HG03520 (cell line): ENCODE measurements around the gene SAMD8.
"Not testable (repeated sequence)": the region's sequence is repeated elsewhere in the genome, so short reads cannot be mapped to it uniquely, and the experiment has no call there.

Experiments used
- ATAC-seq: cut with Tn5 transposase; IDR thresholded peaks from one replicate; pipeline ENCODE4 v1.9.1; 2021; ENCODE audit warnings: mild to moderate bottlenecking, moderate library complexity; ENCODE audit not compliant: unreplicated experiment

The SAMD8 gene

DNA sequence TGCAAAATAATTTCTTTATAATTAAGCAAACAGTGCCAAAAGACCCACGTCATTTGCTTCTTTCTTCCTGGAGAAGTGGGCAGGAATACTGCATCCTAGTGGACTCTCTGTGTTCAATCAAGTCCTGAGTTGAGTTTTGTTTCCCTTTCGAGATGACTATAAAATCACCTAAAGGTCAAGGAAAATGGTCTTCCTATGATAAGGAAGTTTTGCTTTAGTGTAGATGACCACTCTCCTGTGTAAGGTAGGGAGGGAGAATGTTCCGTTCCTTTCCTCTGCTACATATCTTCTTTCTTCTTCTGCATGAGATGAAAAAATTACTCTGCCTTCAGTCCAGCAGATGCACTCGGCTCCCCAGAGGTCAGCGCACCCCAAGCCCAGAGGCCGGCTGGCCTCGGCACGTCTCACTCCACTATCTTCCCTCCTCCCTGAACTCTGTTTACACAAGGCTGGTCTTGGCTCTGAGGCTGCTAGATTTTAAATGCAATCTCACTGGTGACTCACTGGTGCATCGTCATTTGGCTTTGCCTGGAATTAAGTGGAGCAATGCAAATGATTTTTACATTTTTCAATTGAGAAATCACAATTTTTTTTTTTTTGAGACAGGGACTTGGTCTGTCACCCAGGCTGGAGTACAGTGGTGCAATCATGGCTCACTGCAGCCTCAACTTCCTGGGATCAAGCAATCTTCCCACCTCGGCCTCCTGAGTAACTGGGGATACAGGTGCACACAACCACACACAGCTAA lies 80.5 kb downstream of the SAMD8 start:
- no peak for ATAC-seq

DNA sequence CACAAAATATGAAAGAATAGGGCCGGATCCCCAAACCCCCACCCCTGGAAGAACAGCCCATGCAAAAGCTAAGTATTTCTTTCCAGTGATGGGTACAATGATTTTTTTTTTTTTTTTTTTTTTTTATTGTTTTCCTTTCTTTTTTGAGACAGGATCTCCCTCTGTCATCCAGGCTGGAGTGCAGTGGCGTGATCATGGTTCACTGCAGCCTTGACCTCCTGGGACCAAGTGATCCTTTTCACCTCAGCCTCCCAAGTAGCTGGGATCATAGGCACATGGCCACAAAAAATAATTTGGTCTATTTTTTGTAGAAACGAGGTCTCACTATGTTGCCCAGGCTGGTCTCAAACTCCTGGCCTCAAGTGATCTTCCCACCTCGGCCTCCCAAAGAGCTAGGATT lies 83.2 kb downstream of the SAMD8 start:
- not testable (repeated sequence) for ATAC-seq

DNA sequence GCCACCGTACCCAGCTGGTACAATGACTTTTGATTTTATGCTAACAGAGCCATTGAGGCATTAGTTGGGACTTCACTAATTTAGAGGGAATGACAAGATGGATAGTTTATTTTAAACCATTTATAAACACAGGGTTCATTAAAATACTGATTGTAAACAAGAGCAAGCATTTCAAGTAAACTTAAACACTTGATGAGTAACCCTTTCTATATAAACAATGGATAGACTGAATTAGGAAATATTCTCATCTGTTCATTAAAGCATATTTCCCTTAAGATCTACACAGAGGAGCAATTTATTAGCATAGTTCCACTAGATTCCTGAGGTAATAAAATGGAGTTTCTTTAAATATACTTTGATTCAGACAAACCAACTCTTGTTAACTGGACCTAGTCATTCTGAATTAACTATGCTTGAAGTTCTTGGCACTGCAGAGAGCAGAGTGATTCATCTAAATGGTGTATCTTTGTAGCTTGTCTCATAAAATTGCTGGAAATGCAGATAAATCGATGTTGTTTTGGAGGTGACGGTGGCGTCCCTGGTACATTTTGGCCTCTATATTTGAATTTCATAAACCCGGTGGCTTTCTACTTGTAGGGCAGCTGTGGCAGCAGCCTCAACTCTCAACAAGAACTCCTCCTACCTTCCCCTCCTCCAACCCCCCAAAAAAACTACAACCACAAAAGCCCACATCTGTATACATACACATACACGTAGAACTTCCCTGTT lies 83.7 kb downstream of the SAMD8 start:
- no peak for ATAC-seq

DNA sequence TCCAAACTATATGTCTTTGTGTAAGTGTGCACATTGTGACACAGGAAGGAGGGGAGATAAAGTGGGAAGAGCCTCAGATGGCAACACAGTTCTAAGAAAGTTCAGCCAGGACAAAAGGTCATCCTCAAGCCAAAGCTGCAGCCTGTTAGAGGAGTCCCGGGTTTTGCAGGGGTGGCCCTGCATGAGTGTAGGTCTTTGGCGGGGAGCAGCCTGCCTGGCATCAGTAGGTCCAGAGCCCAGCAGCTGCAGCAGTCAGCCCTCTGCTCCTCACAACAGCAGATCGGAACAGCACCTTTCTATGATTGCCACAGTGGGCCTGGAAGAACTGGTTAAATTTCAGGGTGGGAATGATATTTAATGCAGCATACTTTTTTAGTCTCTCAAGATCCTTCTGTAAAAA lies 85.6 kb downstream of the SAMD8 start:
- ATAC-seq, result no peak

DNA sequence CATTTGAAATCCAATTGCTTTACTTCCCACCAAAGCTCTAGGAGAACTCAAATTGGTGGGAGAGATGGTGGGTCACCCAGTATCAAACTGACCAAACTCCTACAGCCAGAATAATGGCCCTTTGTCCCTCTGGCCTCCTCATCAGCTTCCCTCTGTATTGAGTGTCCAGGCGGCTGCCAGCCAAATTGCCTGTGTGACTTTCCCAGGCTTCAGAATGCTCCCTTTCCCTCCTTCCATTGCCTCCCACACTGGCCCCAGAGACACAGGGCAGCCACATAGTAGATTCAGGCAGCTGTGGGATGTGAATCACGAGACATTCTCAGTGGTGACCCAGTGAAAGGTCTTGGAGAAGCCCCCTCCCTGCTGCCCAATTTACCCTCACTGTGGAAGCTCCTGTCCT lies 86.5 kb downstream of the SAMD8 start:
- no peak for ATAC-seq

DNA sequence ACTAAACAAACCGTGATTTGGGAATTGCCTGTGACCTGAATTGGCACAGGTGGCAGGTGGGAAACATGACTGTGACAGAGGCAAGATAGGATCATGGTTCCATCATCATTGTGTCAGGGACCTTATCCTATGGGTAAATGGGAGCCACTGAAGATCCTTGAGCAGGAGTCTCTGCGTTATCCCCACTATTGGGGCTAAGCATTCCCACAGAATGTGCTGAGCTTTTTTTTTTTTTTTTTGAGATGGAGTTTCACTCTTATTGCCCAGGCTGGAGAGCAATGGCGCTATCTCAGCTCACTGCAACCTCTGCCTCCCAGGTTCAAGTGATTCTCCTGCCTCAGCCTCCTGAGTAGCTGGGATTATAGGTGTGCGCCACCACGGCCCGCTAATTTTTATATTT lies 88.5 kb downstream of the SAMD8 start:
- ATAC-seq, result not testable (repeated sequence)

DNA sequence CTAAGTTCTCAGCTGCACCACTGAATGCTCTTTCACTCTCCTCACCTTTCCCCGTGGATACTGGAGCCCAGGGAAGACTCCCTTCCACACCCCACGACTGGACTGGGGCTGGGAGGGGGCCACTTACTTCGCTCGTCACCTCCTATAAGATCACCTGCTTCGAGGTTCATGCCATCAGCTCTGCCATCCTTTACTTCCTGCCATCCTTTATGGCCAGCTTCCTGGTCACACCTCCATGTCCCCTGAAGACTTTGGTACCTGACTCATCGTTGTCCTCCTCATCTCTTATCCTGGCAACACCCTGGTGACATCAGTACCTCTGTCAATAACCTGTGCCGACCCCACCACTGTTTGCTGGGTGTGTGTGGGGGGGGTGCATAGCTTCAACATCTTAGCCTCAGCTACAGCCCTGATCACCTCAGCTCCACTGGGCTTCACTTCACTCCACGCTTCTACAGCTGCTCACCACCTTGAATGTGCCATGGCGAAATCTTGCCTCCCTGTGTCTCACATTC lies 90.4 kb downstream of the SAMD8 start:
- no peak for ATAC-seq

DNA sequence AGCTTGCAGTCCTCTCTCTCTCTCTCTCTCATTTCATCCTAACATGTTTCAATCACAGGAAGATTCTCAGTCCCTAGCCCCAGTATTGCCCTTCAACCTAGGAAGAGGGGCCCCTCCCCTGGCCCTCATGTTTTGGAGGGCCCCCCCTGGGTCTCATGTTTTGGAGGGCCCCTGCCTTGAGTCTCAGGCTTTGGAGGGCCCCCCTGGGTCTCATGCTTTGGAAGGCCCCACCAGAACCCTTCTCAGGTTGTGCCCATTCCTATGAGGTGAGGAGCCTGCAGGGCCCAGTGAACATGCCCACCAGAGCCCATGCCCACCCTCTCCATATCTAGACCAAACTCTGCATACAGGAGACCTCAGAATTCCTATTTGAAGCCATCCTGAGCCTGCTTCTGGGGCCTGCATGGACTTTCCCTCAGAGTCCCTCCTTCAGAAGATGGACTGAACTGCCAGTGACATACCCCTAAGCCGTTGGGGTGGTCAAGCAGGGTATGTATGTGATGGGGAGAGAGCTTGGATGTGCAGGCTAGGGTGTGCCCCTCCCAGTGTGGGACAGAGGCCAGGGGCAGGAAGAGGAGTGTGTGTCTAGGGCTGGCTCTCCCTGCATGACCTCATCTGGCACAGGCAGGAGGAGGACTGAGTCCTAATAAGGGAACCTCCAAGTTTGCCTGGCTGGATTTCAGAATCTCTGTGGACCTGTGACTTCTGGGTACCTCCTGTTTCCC lies 91.0 kb downstream of the SAMD8 start:
- no peak for ATAC-seq

DNA sequence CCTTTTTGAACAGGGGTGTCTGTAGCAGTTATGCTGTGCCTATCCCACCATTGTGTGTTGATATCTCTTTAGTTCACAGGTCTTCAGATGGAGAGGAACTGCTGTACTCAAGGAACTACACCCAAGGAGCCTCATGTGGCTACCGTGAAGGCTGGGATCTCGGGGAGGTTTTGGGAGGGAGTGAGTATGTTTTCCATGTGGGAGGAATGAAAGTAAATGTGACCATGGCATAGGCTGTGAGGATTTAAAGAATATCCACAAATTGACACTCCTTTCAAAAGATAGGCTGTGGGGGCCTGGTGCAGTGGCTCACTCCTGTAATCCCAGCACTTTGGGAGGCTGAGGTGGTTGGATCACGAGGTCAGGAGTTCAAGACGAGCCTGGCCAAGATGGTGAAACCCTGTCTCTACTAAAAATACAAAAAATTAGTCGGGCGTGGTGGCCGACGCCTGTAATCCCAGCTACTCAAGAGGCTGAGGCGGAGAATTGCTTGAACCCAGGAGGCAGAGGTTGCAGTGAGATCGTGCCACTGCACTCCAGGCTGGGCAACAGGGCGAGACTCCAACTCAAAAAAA lies 91.7 kb downstream of the SAMD8 start:
- ATAC-seq, result not testable (repeated sequence)

DNA sequence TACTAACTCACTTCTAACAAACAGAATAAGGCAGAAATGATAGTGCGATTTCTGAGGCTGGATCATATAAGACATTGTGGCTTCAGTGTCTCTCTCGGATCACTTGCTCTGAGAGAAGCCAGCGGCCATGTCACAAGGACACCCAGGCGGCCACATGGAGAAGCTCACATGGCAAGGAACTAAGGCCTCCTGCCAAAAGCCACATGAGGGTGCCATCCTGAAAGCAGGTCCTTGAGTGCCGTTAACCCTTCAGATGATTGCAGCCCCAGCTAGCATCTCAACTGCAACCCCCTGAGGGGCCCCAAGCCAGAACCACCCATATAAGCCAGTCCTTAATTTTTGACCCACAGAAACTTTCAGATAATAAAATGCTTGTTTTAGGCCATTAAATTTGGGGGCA lies 92.3 kb downstream of the SAMD8 start:
- no peak for ATAC-seq

DNA sequence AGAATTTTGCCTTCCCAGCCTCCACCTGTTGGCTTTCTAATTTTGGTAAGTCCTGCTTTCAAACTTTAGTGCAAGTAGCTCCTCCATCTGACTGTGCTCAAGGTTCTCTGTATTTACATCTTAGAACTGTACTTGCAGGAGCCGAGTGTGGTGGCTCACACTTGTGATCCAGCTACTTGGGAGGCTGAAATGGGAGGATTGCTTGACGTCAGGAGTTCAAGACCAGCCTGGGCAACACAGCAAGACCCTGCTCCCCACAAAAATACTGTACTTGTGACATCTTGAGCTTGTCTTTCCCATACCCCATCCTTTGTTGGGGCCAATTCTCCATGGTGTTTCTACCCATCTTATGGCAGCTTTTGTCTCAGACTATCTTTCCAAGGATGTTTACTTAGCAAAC lies 94.5 kb downstream of the SAMD8 start:
- ATAC-seq, result no peak

DNA sequence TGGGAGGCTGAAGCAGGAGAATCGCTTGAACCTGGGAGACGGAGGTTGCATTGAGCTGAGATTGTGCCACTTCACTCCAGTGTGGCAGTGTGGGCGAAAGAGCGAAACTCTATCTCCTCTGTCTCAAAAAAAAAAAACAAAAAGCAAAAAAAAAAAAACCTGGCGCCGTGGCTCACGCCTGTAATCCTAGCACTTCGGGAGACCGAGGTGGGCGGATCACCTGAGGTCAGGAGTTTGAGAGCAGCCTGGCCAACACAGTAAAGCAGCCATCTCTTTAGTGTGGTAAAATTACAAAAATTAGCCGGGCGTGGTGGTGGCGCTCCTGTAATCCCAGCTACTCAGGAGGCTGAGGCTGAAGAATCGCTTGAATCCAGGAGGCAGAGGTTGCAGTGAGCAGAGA lies 95.2 kb downstream of the SAMD8 start:
- not testable (repeated sequence) for ATAC-seq

DNA sequence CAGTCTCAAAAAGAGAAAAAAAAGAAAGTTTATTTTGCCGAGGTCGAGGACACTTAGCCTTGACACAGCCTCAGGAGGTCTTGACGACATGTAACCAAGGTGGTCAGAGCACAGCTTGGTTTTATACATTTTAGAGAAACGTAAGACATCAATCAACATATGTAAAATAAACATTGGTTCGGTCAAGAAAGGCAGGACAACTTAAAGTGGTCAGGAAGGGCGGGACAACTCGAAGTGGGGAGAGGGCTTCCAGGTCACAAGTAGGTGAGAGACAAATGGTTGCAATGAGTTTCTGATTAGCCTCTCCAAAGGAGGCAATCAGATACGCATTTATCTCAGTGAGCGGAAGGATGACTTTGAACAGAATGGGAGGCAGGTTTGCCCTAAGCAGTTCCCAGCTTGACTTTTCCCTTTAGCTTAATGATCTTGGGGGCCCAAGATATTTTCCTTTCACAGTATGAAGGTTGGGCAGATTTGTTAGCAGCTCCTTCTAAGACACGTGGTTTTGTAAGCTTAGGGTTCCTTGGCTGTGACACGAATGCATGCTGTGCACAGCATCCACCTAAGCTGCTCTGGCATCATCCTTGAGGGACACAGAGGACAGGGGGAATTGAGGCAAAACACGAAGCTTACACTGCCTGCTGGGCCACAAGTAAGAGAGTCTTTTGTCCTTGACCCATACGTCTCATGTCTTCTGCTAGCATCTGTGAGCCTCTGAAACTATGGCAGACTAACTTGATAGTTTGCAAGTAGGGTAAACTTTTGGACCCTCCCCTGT lies 95.8 kb downstream of the SAMD8 start:
- no peak for ATAC-seq

DNA sequence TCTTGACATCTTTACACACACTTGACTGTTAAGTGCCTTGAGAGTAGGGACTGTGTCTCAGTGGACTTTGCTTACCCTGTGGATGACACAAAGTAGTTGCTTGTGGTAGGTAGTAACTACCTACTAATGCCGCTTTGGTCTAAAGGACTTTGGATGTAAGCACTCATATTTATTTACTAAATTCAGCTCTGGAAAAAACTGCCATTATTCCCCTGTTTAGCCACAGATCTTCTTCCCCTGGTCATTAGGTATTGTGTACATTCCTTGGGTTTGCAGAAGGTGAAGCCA lies 96.3 kb downstream of the SAMD8 start:
- ATAC-seq, result no peak

DNA sequence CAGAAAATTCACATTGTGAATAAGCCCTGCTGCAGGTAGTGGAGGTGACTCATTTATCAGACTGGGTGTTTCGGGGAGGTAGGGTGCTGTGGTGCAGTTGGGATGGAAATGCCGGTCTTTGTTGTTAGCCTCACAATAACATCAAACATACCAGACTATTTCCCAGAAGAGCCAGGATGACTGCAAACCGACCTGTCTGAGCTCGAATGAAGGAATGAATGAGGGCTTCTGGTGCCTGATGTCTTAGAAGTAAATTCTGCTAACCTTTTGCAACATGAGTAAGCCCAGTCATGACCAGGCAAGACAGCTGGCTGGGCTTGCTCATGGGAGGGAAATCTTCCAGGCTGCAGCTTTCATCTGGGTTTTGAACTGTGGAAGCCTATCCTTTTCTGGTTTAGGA lies 96.7 kb downstream of the SAMD8 start:
- no peak for ATAC-seq

DNA sequence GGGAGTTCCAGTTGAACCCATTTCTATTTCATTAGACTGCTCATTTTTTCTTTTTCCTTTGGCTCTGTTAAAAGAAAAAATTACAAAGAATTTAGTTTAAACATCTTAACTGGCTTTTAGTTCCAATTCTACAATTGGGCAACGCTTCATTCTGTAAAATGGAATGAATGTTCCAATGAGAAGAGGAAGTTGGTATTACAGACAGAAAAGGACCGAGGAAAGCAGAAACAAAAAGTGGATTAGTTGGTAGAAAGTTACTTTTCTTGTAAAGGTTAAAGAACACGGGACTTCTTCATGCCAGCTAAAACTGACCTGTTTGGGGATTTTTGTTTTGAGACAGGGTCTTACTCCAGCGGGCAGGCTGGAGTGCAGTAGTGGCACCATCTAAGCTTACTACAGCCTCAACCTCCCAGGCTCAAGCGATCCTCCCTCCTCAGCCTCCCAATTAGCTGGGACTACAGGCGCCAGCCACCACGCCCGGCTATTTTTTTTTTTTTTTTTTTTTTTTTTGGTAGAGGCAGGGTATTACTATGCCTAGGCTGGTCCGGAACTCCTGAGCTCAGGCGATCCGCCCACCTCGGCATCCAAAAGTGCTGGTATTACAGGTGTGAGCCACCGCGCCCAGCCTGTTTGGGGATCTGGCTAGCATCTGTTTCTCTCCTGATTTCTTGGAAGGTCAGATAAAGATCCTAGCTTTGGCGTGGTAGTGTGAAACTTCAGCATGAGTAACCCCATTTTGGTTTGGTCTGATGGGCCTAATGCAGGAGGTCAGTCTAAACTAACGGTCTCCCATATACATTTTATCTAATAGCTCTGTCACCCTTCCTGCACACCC lies 97.8 kb downstream of the SAMD8 start:
- ATAC-seq, result no peak

DNA sequence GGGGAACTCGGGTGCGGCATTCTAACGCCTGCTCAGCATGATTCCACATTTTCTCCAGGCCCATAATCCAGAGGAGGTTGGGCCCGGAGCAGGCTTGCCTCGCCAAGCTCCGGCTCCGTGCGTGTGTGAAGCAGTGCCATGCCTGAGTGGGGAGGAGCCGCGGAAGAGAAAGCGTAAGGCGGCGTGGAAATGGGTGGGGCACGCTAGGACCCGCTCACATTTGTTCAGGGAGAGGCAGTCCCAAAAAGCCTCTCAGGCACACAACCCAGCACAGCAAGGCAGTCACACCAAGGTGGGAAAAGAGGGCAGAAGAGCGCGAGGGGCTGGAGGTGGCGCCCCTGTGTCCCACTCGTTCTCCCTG lies 98.4 kb downstream of the SAMD8 start:
- ATAC-seq, result peak; percentile 34

DNA sequence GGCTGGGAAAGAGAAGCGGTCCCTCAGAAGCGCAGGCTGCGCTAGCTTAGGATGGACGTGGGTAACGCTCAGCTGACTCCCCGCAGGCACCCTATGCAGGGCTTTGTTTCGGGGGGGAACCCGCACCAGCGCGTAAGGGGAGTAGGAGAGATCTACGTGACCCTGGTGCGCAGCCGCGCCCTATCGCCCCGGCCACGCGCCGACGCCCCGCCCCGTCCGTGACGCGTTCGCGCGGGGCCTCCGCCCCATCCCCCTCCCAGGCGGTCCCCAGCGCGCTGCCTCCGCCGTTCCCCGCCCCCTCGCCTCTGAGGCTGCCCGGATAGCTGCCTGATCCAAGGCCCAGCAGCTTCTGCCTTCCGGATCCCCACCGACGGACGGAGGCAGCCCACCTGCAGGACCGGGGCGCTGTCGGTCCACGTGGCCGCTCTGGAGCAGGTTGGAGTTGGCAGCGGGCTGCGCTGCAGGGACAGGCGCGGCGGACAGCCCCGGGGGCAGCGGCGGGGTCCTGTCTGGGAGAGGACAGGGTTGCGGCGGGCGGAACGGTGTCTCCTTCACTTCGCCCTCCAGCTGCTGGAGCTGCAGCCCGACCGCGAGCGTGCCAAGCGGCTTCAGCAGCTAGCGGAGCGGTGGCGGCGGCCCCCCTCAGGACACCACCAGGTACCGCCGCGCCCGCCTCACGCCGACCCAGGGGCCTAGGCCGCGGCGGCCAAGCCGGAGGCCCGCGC lies 99.0 kb downstream of the SAMD8 start, which contains the start of gene VDAC2:
VDAC2 (plus strand) TSS at position 515 of the 725 bp plus-strand sequence. CDS start 363 bp downstream, outside the sequence.
- peak; percentile 78 for ATAC-seq

DNA sequence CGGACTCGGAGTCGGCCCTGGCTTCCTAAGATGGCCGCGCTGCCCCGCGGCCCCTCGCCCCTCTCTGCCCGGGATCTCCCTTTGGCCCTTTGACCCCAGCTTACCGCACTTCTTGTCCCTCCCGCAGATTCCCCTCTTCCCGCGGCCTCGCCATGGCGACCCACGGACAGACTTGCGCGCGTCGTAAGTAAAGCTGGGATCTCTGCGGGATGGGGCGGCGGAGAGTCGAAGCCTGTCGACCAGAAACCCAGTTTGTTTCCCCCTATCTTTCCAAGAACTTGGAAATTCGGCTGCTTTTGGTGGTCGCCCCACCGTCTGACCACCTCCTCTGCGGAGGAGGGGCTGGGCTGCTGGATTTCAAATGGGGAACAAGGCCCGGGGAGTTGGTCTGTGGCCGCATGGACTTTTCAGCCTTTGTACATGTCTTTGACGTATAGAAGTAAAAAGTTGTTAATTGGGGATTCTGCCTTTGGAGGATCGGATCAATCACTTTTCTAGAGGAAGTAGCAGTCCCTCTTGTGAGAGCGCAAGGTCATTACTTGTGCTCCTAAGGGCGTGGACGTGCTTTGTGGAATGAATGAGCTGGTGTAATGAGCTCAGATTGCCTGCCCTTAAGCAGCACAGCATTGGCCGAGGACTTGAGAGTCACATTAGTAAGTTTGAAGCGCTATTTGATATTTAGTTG lies 99.7 kb downstream of the SAMD8 start:
- no peak for ATAC-seq
